HG03108 (cell line): Measurements from ENCODE around the gene TBC1D10A.

Source experiments
- ATAC-seq: cut with Tn5 transposase; IDR thresholded peaks from one replicate; pipeline ENCODE4 v1.9.1; 2021; ENCODE audit warnings: moderate library complexity; ENCODE audit not compliant: unreplicated experiment

The TBC1D10A gene

DNA sequence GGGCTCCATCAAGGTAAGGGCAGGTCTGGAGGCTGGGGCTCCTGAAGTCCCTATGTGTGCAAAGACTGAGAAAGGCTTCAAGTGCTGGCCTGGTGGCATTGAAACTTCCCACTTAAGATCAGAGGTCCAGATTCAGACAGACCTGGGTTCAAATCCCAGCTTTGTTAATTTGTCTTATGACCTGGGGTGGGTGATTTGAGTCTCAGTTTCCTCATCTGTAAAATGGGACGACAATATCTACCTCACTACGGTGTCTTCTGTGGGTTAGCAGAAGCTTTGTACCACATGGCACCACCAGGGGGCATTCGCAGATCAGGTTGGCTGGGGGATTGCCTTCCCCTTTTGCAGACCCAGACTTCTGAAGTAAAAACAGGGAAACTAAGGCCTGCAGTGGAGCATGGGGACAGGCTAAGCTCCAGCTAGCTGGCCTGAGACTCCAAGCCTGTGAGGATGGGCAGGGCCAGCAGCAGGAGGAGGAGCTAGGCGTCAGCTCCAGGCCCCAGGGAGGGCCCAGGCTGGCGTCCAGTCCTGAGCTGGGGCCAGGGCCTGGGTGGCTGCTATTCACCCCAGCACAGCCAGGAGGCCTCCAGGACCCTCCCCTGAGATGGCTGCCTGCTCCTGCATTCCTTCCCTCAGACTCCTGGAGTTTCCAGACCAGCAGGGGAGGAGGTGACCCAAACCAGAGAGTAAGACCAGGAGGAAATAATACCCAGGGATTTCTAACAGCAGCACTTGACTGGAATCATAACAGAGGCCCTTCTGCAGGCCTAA is 38.9 kb downstream of the TBC1D10A start:
- no peak for ATAC-seq

DNA sequence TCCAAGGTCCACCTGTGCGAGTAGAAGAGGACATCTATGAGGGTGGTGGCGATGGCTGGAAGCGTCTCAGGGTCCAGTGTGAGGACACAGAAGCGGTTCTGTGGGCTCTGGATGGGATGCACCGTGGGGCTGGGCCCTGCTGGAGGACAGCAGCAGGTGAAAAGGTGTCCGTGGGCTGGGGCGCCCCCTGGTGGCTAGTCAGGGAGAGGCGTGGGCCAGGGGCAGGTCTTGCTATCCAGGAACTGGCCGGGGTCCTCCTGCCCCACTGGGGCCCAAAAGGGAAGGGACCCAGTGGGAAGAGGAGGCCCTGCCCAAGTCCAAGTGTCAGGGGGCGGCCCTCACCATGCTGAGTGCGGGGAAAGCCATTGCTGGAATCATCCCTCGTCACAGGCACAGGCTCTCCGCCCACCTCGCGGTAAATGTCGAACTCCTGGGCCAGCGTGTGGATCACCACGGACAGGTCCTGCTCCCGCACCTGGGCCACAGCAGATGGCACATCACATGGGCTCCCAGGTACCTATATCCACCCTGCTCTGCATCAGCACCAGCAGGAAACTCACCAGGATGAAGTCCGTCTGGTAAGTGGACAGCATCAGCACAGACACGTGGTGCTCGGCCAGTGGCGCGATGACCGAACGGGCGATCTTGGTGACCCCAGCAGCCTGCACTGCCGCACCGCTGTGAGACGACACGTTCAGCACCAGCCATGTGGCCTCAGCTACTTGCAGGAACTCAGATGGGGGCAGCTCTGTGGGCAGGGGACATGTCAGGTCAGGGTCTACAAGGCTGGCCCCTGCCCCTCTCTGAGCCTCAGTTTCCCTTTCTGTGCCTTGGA is 39.7 kb downstream of the TBC1D10A start:
- ATAC-seq: no peak

- ATAC-seq: no peak
These were observed 40.4 kb downstream of the TBC1D10A start for GRCh38 chr22:30286331-30286730.

- no peak for ATAC-seq
These were observed 40.9 kb downstream of the TBC1D10A start for GRCh38 chr22:30285846-30286200.

GRCh38 chr22:30285176-30285845 is 41.4 kb downstream of the TBC1D10A start:
- no peak for ATAC-seq

DNA sequence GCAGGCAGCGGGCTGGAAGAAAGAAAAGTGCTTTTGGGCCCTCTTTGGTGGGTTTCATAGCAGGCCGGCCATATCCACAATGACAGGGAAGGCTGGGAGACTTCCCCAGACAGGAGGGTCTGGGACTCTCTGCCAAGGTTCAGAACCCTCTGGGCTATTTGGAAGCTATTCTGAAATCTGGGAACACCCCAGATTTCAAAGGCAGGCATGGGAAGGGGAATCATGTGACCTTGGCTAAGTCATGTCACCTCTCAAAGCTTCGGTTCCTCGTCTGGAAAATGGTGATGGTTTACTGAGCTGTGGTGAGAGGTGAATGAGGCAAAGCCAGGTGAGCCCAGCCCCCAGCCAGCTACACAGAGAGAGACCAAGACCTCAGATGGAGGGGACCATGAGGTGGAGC is 42.1 kb downstream of the TBC1D10A start:
- no peak for ATAC-seq

- ATAC-seq: no peak
These were observed 42.6 kb downstream of the TBC1D10A start for GRCh38 chr22:30284172-30284571.

DNA sequence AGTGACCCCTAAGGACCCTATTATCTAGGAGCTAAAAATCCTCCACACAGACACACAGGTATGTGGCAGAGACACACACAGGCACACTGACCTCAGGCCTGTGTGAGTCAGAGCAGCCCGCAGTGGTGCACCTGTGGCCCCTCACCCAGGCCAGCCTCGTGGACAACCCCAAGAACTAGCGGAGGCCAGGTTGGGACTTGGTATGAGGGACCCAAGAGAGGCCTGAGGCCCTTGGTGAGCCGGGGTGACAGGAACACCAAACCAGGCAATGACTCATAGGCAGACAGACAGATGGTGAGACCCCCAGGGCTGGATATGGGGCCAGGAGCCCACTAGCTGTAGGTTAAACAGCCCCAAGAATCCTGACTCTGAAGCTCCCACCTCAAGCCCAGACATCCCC is 43.4 kb downstream of the TBC1D10A start:
- ATAC-seq: no peak

GRCh38 chr22:30282616-30283046 is 44.1 kb downstream of the TBC1D10A start:
- no peak for ATAC-seq

- no peak for ATAC-seq
These were observed 46.2 kb downstream of the TBC1D10A start for GRCh38 chr22:30280505-30280904.

- no peak for ATAC-seq
These were observed 46.8 kb downstream of the TBC1D10A start for GRCh38 chr22:30279932-30280331.

DNA sequence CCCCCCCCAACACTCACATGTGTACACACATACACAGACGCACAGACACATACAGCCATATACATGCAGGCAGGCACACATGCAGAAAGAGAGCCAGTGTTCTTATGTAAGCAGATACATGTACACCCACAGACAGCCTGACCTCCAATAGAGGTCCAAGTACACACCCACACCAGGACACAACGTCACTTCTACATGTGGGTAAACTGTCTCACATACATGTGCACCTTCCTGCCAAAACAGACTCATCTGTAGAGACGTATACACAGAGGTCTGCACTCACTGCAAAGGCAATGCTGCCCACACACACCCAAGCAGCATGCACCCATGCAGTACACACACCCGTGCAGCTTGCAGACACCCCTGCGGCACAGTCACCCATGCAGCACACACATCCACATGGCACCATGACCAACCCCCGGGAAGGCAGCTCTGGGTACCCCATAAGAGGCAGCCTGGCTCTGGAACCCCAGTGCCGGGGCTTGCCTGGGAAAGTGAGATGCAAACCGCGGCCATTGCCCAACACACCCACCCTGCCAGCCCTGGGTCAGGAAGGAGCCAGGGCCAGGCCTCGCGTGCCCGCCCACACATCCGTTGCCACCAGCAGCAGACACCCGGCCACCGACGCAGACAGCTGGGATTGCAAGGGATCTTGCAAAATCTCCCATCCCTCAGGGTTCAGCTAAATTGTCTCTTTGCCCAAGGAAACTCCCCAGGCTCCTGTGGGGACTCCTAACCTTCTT is 47.5 kb downstream of the TBC1D10A start:
- ATAC-seq: no peak

GRCh38 chr22:30277547-30278344 is 49.0 kb downstream of the TBC1D10A start:
- no peak for ATAC-seq

DNA sequence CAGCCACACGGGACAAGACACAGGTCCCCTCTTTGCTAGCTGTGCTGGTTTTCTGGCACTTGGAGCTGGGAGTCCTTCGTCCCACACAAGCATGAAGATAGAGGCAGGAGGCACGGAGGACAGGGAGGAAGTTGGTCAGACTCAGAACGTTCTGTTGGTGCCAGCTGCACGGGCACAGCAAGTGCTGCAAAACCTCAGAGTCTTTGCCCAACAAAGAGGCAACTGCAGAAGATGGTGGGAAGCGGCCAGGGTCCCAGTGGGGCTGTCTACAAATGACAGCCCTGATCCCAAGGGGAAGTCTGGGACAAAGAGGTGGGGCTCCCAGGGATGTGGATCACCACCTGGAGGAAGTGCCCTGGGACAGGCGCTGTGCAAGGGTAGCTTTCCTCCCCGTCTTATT is 50.7 kb downstream of the TBC1D10A start:
- no peak for ATAC-seq

DNA sequence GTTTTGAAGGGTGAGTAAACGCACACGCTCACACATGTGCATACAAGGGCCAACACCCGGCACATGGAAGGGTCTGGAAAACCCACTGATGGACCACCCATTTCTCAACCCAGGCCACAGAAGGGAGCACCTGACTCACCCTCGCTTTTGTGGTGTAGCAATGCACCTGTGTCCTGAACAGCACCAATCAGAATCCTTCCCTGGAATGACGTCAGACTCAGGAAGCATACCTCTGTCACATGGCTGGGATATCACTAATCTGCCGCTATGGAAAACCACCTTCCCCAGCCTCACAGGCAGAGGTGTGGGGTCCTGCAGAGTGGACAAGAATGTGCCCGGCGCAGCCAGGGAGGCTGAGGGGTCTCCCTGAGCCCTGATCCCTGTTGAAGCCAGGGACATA is 51.1 kb downstream of the TBC1D10A start:
- no peak for ATAC-seq

DNA sequence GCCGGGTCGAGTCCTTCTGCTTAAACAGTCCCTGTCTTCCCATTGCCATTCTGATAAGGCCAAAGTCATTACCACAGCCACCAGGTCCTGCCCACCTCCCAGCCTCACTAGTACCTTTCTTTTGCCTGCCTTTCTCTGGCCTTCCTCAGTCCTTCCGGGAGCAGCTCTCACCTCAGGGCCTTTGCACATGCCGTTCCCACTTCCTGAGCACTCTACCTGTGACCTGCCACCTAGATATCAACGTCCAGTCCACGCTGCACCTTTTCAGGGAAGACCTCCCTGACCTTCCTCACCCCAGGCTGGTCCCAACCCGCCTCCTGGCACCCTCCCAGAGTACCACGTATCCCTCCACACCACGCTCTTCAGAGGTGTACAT is 52.3 kb downstream of the TBC1D10A start:
- ATAC-seq: no peak

GRCh38 chr22:30273711-30274436 is 52.9 kb downstream of the TBC1D10A start:
- no peak for ATAC-seq

GRCh38 chr22:30272781-30273601 is 53.8 kb downstream of the TBC1D10A start:
- ATAC-seq: no peak

DNA sequence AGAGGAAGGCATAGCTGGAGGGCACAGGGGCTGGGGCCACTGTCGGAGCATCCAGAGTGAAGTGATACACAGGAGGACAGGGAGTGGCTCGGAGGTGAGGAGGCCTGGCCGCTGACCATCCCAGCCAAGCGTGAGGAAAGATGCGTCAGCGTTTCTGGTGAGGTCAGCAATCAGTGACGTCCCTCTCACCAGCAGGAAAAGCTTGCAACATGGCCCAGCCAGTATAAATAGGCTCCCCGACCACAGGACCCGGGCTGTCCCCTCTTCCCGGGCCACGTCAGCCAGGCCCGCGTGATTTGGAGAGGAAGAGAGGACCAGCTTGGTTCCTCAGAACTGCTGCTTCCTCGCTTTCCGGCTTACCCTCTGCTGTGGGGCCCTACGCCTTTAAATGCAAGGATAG is 55.9 kb downstream of the TBC1D10A start:
- no peak for ATAC-seq
